PC-9 (cell line): ENCODE data around the gene VWA5B2. TPM values are rescaled to one million over a fixed set of nuclear protein-coding genes. Genes with fewer than 3 reads are reported as not detected.
A peak's percentile ranks its signal among the peaks of the same experiment; 100 is the strongest.

Experiments
- BruUV-seq: library from RNA; stranded (reverse); fragments of 400-500 nt; replicated peaks from 2 replicates; lab custom pipeline; 2021; lab: Mats Ljungman, UMichigan
- CTCF ChIA-PET: fragments of 300-600 bp; sonication (Branson Sonifier 250); formaldehyde crosslinking; loops from one replicate; lab custom pipeline; 2022; ENCODE audit warnings: antibody characterized with exemption; lab: Charles Lee
- POLR2A ChIA-PET: fragments of 300-600 bp; sonication (Branson Sonifier 250); formaldehyde crosslinking; loops from one replicate; lab custom pipeline; 2022; ENCODE audit warnings: antibody characterized with exemption; ENCODE audit not compliant: unreplicated experiment; lab: Charles Lee
- DNase-seq, 2 experiments: peaks; one replicate each; pipeline versions ENCODE4 v3.0.0 to v3.0.0-alpha.2; 2015 to 2022; ENCODE audit warnings: mixed read lengths in 1 of 2
- H2AFZ ChIP-seq: fragments of 200-600 bp; sonication (generic); 2 replicates; pipeline ENCODE4 v1.8.1; 2017; ENCODE audit warnings: antibody characterized with exemption
- H3F3A ChIP-seq: fragments of 200-600 bp; sonication (generic); 2 replicates; pipeline ENCODE4 v1.8.1; 2017; ENCODE audit warnings: antibody characterized with exemption, mild to moderate bottlenecking, low read depth; ENCODE audit not compliant: insufficient read depth
- H3K27ac ChIP-seq: fragments of 200-600 bp; sonication (generic); 2 replicates; pipeline ENCODE4 v1.6.1; 2016; ENCODE audit warnings: mixed run types
- H3K27me3 ChIP-seq: fragments of 200-600 bp; sonication (generic); 2 replicates; pipeline ENCODE4 v1.6.1; 2016; ENCODE audit warnings: low read depth, mixed run types; ENCODE audit not compliant: insufficient read depth
- H3K36me3 ChIP-seq: fragments of 200-600 bp; sonication (generic); 2 replicates; pipeline ENCODE4 v1.6.1; 2016; ENCODE audit warnings: low read depth, mixed run types
- H3K4me1 ChIP-seq: fragments of 200-600 bp; sonication (generic); replicated peaks from 2 replicates; pipeline ENCODE4 v1.6.1; 2016; ENCODE audit warnings: mixed run types; ENCODE audit not compliant: insufficient read depth
- H3K4me2 ChIP-seq: fragments of 200-600 bp; sonication (generic); 2 replicates; pipeline ENCODE4 v1.6.1; 2017; ENCODE audit warnings: mixed run types
- H3K4me3 ChIP-seq: fragments of 200-600 bp; sonication (generic); 2 replicates; pipeline ENCODE4 v1.6.1; 2016; ENCODE audit warnings: mixed run types
- H3K79me2 ChIP-seq: fragments of 200-600 bp; sonication (generic); 2 replicates; pipeline ENCODE4 v1.6.1; 2017; ENCODE audit warnings: low read depth, mixed run types
- H3K9me2 ChIP-seq: fragments of 200-600 bp; sonication (generic); 2 replicates; pipeline ENCODE4 v1.8.1; 2017; ENCODE audit warnings: mild to moderate bottlenecking; ENCODE audit not compliant: insufficient read depth
- H3K9me3 ChIP-seq: fragments of 200-600 bp; sonication (generic); 2 replicates; pipeline ENCODE4 v1.8.1; 2016; ENCODE audit warnings: low read depth; ENCODE audit not compliant: insufficient read depth
- H4K20me1 ChIP-seq: fragments of 200-600 bp; sonication (generic); 2 replicates; pipeline ENCODE4 v1.8.1; 2017; ENCODE audit not compliant: insufficient read depth
- EZH2 ChIP-seq: fragments of 200-600 bp; sonication (generic); IDR thresholded peaks from 2 replicates; pipeline ENCODE4 v1.8.0; 2017; ENCODE audit warnings: antibody characterized with exemption, low read depth
- intact Hi-C: fragments of 100-400 bp; cut with micrococcal nuclease; formaldehyde crosslinking; loops from one replicate; pipeline ENCODE4 v1.10.0; 2022; ENCODE audit not compliant: unreplicated experiment
- total RNA-seq: library from RNA; stranded (reverse); gene quantifications from 2 replicates; pipeline ENCODE4 v1.2.3, GENCODE V29; 2021
- TF ChIP-seq, protein P1 (sequence below): fragments of 200-600 bp; sonication (generic); conservative IDR thresholded peaks from 2 replicates; pipeline ENCODE4 v1.6.1; 2017; ENCODE audit warnings: mixed run types, antibody characterized with exemption, mild to moderate bottlenecking, moderate library complexity

Gene VWA5B2
- total RNA-seq, 1 experiment from 2014 or later, result 0.76 TPM

DNA sequence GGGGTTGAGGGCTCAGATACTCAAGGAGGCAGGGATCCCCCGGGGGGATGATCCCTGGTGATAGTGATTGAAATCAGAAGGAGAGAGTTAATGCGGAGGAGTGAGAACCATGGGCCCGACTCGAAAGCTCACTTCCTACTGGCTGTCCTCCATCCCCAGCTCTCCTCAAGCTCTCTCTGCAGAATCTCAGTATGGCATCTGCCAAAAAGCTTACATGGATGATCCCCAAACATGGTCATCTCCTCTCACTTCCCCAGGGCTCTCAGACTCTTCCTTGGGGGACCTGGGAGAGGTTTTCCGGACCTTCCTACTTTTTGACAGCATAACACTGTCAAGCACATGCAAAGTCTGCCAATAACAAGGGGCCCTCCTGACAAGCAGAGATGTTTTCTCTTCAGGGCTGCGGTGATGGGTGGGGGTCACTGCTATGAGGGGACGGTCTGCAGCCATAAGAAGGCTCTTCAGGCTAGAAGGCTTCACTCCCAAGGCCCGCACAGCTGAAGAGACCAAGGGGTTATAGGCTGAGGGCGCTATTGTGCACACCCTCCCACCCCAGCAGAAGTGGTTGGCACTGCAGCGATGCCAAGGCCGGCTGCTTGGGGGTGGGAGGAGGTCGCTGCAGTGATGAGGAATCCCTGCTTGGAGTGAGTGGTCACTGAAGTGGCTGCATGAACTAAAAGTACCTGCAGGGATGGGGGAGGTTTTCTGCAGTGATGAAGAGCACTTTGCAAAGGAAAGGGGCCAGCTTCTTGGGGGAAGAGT is 828 bp upstream of the VWA5B2 start:
- no peak for DNase-seq
- Histone ChIP-seq H3K27me3 (peaks cover 66% of the 10 kb centered on the region), H2AFZ (no peak overlapping the region), H3K36me3 (no peaks in the 10 kb centered on the region), H3K9me2 (no peaks in the 10 kb centered on the region), H3K4me2 (peak overlapping the region; percentile 97; the same call in 1 of the 2 replicates), H3F3A (peaks cover 20% of the 10 kb centered on the region; the same call in 1 of the 2 replicates), H3K27ac (no peak overlapping the region), H3K4me3 (peak overlapping the region; percentile 70; the same call in 1 of the 2 replicates), H3K4me1 (peaks cover 8% of the 10 kb centered on the region; the same call in 1 of the 2 replicates), H4K20me1 (no peaks in the 10 kb centered on the region), H3K9me3 (no peaks in the 10 kb centered on the region), H3K79me2 (no peaks in the 10 kb centered on the region)
- intact Hi-C loops, result no loop called here
- POLR2A ChIA-PET, result interaction anchor here (0.6 kb wide), 1 partner anchor 541 kb away, joined by 3 read pairs; no protein-coding TSS in a partner anchor
- CTCF ChIA-PET, result interaction anchor here (0.6 to 1.8 kb wide), 9 partner anchors 13 to 222 kb away, joined by 3 to 8 read pairs (median 5); partner anchors contain the start of genes ABCF3 and EEF1AKMT4
- BruUV-seq, result no TSS peak
- TF ChIP-seq, protein P1, sequence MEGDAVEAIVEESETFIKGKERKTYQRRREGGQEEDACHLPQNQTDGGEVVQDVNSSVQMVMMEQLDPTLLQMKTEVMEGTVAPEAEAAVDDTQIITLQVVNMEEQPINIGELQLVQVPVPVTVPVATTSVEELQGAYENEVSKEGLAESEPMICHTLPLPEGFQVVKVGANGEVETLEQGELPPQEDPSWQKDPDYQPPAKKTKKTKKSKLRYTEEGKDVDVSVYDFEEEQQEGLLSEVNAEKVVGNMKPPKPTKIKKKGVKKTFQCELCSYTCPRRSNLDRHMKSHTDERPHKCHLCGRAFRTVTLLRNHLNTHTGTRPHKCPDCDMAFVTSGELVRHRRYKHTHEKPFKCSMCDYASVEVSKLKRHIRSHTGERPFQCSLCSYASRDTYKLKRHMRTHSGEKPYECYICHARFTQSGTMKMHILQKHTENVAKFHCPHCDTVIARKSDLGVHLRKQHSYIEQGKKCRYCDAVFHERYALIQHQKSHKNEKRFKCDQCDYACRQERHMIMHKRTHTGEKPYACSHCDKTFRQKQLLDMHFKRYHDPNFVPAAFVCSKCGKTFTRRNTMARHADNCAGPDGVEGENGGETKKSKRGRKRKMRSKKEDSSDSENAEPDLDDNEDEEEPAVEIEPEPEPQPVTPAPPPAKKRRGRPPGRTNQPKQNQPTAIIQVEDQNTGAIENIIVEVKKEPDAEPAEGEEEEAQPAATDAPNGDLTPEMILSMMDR, result no peak
- no peak for TF ChIP-seq EZH2

- intact Hi-C loops, result no loop called here
- BruUV-seq, result no TSS peak
Measured at GRCh38 chr3:184230081-184230602, 757 bp downstream of the VWA5B2 start.

More at GRCh38 chr3:184230081-184230602, 757 bp downstream of the VWA5B2 start:
- POLR2A ChIA-PET, result interaction anchor here (0.6 kb wide), 1 partner anchor 44 kb away, joined by 3 read pairs; the partner anchor contains the start of gene ABCF3
- H3F3A ChIP-seq, result peaks cover 23% of the 10 kb centered on the region; the same call in 1 of the 2 replicates
- no peaks in the 10 kb centered on the region for H3K9me3 ChIP-seq
- CTCF ChIA-PET, result interaction anchor here (0.6 to 0.7 kb wide), 2 partner anchors 145 to 146 kb away, joined by 5 to 6 read pairs; no protein-coding TSS in a partner anchor
- H3K79me2 ChIP-seq, result no peaks in the 10 kb centered on the region
- TF ChIP-seq EZH2, result peak; percentile 64; the same call in 1 of the 2 replicates
- TF ChIP-seq, protein P1, result no peak
- peak overlapping the region; percentile 79 for H2AFZ ChIP-seq
- H3K36me3 ChIP-seq, result no peaks in the 10 kb centered on the region
- peak overlapping the region; percentile 70 for H3K4me3 ChIP-seq
- H3K27ac ChIP-seq, result no peak overlapping the region
- H4K20me1 ChIP-seq, result no peaks in the 10 kb centered on the region
- H3K9me2 ChIP-seq, result no peaks in the 10 kb centered on the region
- H3K27me3 ChIP-seq, result peaks cover 61% of the 10 kb centered on the region
- DNase-seq, result no peak
- peak overlapping the region; percentile 97 for H3K4me2 ChIP-seq
- H3K4me1 ChIP-seq, result peaks cover 17% of the 10 kb centered on the region
